A549 (cell line): ENCODE data around the gene GRIK4. TPM values are rescaled to one million over a fixed set of nuclear protein-coding genes. Genes with fewer than 3 reads are reported as not detected.

Experiments used
- ATAC-seq, 2 experiments: fragments of 200-7000 bp in 1 of 2; fragments of >200 bp in 1 of 2; cut with Nextera tagmentation in 1 of 2; cut with Tn5 transposase in 1 of 2; 3 replicates each; pipeline versions ENCODE4 v1.8.0 to v1.9.1; 2018 to 2020; ENCODE audit warnings: mild to moderate bottlenecking in 1 of 2, moderate library complexity in 1 of 2
- CTCF ChIA-PET: fragments of 300-600 bp; sonication (Branson Sonifier 250); formaldehyde crosslinking; extraction: SDS; loops from one replicate; lab custom pipeline; 2021; ENCODE audit warnings: antibody characterized with exemption, inconsistent platforms; lab: Yijun Ruan, JAX
- POLR2A ChIA-PET: fragments of 350-600 bp; formaldehyde crosslinking; extraction: SDS; loops from one replicate; lab custom pipeline; 2021; ENCODE audit warnings: antibody characterized with exemption, inconsistent platforms; lab: Yijun Ruan, JAX
- DNase-seq, 2 experiments: peaks; one replicate each; pipeline versions ENCODE4 v3.0.0 to v3.0.0-alpha.2; 2011 to 2016; ENCODE audit warnings: low read depth in 1 of 2, low spot score in 1 of 2
- FAIRE-seq: peaks from 2 replicates; lab custom pipeline; 2011; peaks lifted over from hg19 to GRCh38; lab: Jason Lieb, UNC
- H3K27ac ChIP-seq, 2 experiments: fragments of >200 bp; sonication (Bioruptor Twin); formaldehyde crosslinking; 3 replicates each; pipeline ENCODE4 v1.5.1; 2016 to 2017
- H3K4me1 ChIP-seq: fragments of >200 bp; sonication (Bioruptor Twin); formaldehyde crosslinking; 3 replicates; pipeline ENCODE4 v1.6.1; 2016
- H3K4me2 ChIP-seq: fragments of >200 bp; sonication (Bioruptor Twin); formaldehyde crosslinking; 3 replicates; pipeline ENCODE4 v1.6.1; 2016
- H3K4me3 ChIP-seq: fragments of >200 bp; sonication (Bioruptor Twin); formaldehyde crosslinking; 3 replicates; pipeline ENCODE4 v1.5.1; 2016
- H3K9me3 ChIP-seq: fragments of >200 bp; sonication (Bioruptor Twin); formaldehyde crosslinking; 3 replicates; pipeline ENCODE4 v1.6.1; 2016
- CBX2 ChIP-seq: fragments of 200-600 bp; sonication (generic); IDR thresholded peaks from 2 replicates; pipeline ENCODE4 v1.6.1; 2016; ENCODE audit warnings: low read depth, mild to moderate bottlenecking, borderline replicate concordance
- EP300 ChIP-seq, 2 experiments: fragments of >200 bp; sonication (Bioruptor Twin); formaldehyde crosslinking; IDR thresholded peaks; 2 replicates in 1 of 2; 3 replicates in 1 of 2; pipeline ENCODE4 v1.6.1; 2016 to 2017
- ESRRA ChIP-seq: fragments of 150-350 bp; IDR thresholded peaks from 2 replicates; pipeline ENCODE4 v1.6.1; 2014; ENCODE audit warnings: mild to moderate bottlenecking, low read length, borderline replicate concordance
- FOSB ChIP-seq: fragments of 250-450 bp; sonication (Bioruptor Pico); IDR thresholded peaks from 2 replicates; pipeline ENCODE4 v1.5.0; 2020; ENCODE audit warnings: mild to moderate bottlenecking, moderate library complexity
- FOSL2 ChIP-seq, 2 experiments: fragments of 450-650 bp in 1 of 2; fragments of >200 bp in 1 of 2; sonication (Bioruptor Twin) in 1 of 2; formaldehyde crosslinking; IDR thresholded peaks; 2 replicates each; pipeline versions ENCODE4 v1.5.0 to v1.6.1; 2016 to 2020; ENCODE audit warnings: mild to moderate bottlenecking in 1 of 2, moderate library complexity in 1 of 2
- HDAC2 ChIP-seq: fragments of 200-600 bp; sonication (generic); IDR thresholded peaks from 2 replicates; pipeline ENCODE4 v1.6.1; 2016
- HEYL ChIP-seq: fragments of 250-450 bp; sonication (Bioruptor Pico); IDR thresholded peaks from 2 replicates; pipeline ENCODE4 v1.8.0; 2021; ENCODE audit warnings: mild to moderate bottlenecking, moderate library complexity
- HOXB13 ChIP-seq: fragments of 250-450 bp; sonication (Bioruptor Pico); IDR thresholded peaks from 2 replicates; pipeline ENCODE4 v1.5.0; 2020; ENCODE audit warnings: low read depth, mild to moderate bottlenecking, moderate library complexity
- KDM5A ChIP-seq: fragments of 200-600 bp; sonication (generic); IDR thresholded peaks from 2 replicates; pipeline ENCODE4 v1.6.1; 2016; ENCODE audit warnings: antibody characterized with exemption, mild to moderate bottlenecking
- PBX3 ChIP-seq: IDR thresholded peaks from 2 replicates; pipeline ENCODE4 v1.6.1; 2012
- POLR2A ChIP-seq: IDR thresholded peaks from 2 replicates; pipeline ENCODE4 v1.6.1; 2012; ENCODE audit warnings: mild to moderate bottlenecking, low read length
- POLR2AphosphoS2 ChIP-seq: conservative IDR thresholded peaks from 2 replicates; pipeline ENCODE4 v1.6.1; 2012; ENCODE audit warnings: low read length, improper control_type of control experiment, inconsistent platforms
- RAD21 ChIP-seq, 2 experiments: fragments of >200 bp in 1 of 2; sonication (Bioruptor Twin) in 1 of 2; formaldehyde crosslinking in 1 of 2; IDR thresholded peaks in 1 of 2; conservative IDR thresholded peaks in 1 of 2; 2 replicates in 1 of 2; 3 replicates in 1 of 2; pipeline ENCODE4 v1.6.1; 2012 to 2018; ENCODE audit warnings: inconsistent platforms in 1 of 2
- RARB ChIP-seq: fragments of 250-450 bp; sonication (Bioruptor Pico); IDR thresholded peaks from 2 replicates; pipeline ENCODE4 v1.8.0; 2021; ENCODE audit warnings: mild to moderate bottlenecking, moderate library complexity
- RFX5 ChIP-seq: fragments of 450-650 bp; IDR thresholded peaks from 2 replicates; pipeline ENCODE4 v1.7.1; 2014; ENCODE audit warnings: antibody characterized with exemption, mild to moderate bottlenecking, moderate library complexity
- RNF2 ChIP-seq: fragments of 200-600 bp; sonication (generic); IDR thresholded peaks from 2 replicates; pipeline ENCODE4 v1.6.1; 2016; ENCODE audit warnings: low read depth, mild to moderate bottlenecking, antibody characterized with exemption, moderate library complexity, borderline replicate concordance
- SMC3 ChIP-seq: fragments of >200 bp; sonication (Bioruptor Twin); formaldehyde crosslinking; IDR thresholded peaks from 3 replicates; pipeline ENCODE4 v1.6.1; 2018; ENCODE audit warnings: inconsistent platforms
- ZFP36 ChIP-seq: fragments of 450-650 bp; IDR thresholded peaks from 2 replicates; pipeline ENCODE4 v1.6.1; 2014; ENCODE audit warnings: borderline replicate concordance; ENCODE audit not compliant: partially characterized antibody
- ZNF302 ChIP-seq: fragments of 250-450 bp; sonication (Bioruptor Pico); IDR thresholded peaks from 2 replicates; pipeline ENCODE4 v1.9.0; 2021; ENCODE audit warnings: inconsistent platforms, mild to moderate bottlenecking, moderate library complexity
- WGBS: methylation state at CpG from one replicate; pipeline ENCODE4 v1.1.6; 2017; ENCODE audit errors: missing lambda C conversion rate; 5-methylcytosine and 5-hydroxymethylcytosine counted together
- polyA plus RNA-seq, 4 experiments: library from polyadenylated mRNA; depleted of rRNA in 3 of 4; stranded (reverse); fragments of >200 nt; fragmentation: RNase III in 1 of 4; extraction: RNeasy Plus Mini Kit Qiagen cat#74134 plus additional on column Dnase treatment in 1 of 4; gene quantifications; 2 replicates in 3 of 4; 3 replicates in 1 of 4; pipeline ENCODE4 v1.2.3, GENCODE V29; 2011 to 2017
- TF ChIP-seq, protein P1 (sequence below): IDR thresholded peaks from 2 replicates; pipeline ENCODE4 v1.6.1; 2012

GRIK4 gene
- polyA plus RNA-seq, 2 of the 4 experiments (the other 2 are of a cell fraction): 0.01 TPM; not detected in 1

DNA sequence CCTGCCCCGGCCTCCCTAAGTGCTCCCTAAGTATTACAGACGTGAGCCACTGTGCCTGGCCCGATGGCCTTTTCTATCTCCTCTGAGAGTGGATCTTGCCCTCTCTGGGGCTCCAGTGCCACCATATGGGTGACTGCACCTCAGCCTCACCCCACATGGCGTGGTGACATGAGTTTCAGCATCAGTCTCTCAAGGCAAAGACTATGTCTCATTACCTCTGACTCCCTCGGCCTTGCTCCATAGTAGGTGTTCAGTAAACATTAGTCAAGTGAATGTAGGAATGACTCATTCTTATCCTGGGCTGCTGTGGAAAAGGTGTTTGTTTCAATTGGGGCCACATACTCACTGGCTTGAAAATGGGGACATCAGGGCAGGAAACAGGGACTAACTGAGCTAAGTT lies 168.8 kb downstream of the GRIK4 start (continued):
- TF ChIP-seq, protein P1, sequence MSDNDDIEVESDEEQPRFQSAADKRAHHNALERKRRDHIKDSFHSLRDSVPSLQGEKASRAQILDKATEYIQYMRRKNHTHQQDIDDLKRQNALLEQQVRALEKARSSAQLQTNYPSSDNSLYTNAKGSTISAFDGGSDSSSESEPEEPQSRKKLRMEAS: no peak
- no peak for TF ChIP-seq RFX5

- no peaks in the 10 kb centered on the region for H3K4me1 ChIP-seq
- no peak overlapping the region for H3K4me3 ChIP-seq
- POLR2A ChIA-PET: no interaction called here
- WGBS: 51% methylated on average over 16 of the region's 16 CpGs
- ATAC-seq: no peak
- H3K9me3 ChIP-seq: no peaks in the 10 kb centered on the region
- CTCF ChIA-PET: interaction anchor here (1.0 to 4.3 kb wide), 3 partner anchors 22 to 189 kb away, joined by 3 to 23 read pairs (median 4); partner anchors contain the start of gene GRIK4
- H3K27ac ChIP-seq: no peak overlapping the region
- no peak for FAIRE-seq
- TF ChIP-seq RNF2 (no peak), POLR2A (no peak), CBX2 (no peak), ESRRA (no peak), FOSB (CRISPR knock-in tag) (no peak), ZFP36 (no peak), HDAC2 (no peak), HEYL (CRISPR knock-in tag) (no peak), RAD21 (conservative IDR thresholded peaks at IDR 0.05 in 1 of 2, IDR thresholded peaks at IDR 0.05 in 1 of 2) (no peak), POLR2AphosphoS2 (no peak), PBX3 (no peak), RARB (CRISPR knock-in tag) (no peak), FOSL2 (IDR thresholded peaks at IDR 0.05) (no peak), FOSL2 (CRISPR knock-in tag; IDR thresholded peaks at IDR 0.05) (no peak), HOXB13 (CRISPR knock-in tag) (no peak), ZNF302 (no peak), EP300 (IDR thresholded peaks at IDR 0.05) (no peak), RFX5 (no peak)
- H3K4me2 ChIP-seq: no peak overlapping the region
- DNase-seq: no peak
Measured at GRCh38 chr11:120681434-120682331, 170.1 kb downstream of the GRIK4 start.

GRCh38 chr11:120682332-120682649 lies 170.7 kb downstream of the GRIK4 start:
- ChIA-PET CTCF (interaction anchor here (1.0 to 4.3 kb wide), 2 partner anchors 171 to 189 kb away, joined by 4 to 23 read pairs; partner anchors contain the start of gene GRIK4), POLR2A (no interaction called here)
- WGBS: 49% methylated on average over 2 of the region's 3 CpGs
- H3K27ac ChIP-seq: no peak overlapping the region
- TF ChIP-seq RAD21 (conservative IDR thresholded peaks at IDR 0.05 in 1 of 2, IDR thresholded peaks at IDR 0.05 in 1 of 2) (no peak), SMC3 (no peak), FOSL2 (IDR thresholded peaks at IDR 0.05) (no peak), FOSL2 (CRISPR knock-in tag; IDR thresholded peaks at IDR 0.05) (no peak), EP300 (IDR thresholded peaks at IDR 0.05) (no peak), ZFP36 (no peak), RNF2 (no peak), KDM5A (no peak), POLR2AphosphoS2 (no peak), POLR2A (no peak)
- H3K4me3 ChIP-seq: no peak overlapping the region
- H3K4me1 ChIP-seq: no peaks in the 10 kb centered on the region
- ATAC-seq (no peak), DNase-seq (no peak), FAIRE-seq (no peak)
- no peaks in the 10 kb centered on the region for H3K9me3 ChIP-seq
- H3K4me2 ChIP-seq: no peak overlapping the region
